ENCODE results near the gene SOX8. TPM values are rescaled to one million over a fixed set of nuclear protein-coding genes. Genes with fewer than 3 reads are reported as not detected.

Gene SOX8
- total RNA-seq, 1 donor: under 0.01 TPM

DNA sequence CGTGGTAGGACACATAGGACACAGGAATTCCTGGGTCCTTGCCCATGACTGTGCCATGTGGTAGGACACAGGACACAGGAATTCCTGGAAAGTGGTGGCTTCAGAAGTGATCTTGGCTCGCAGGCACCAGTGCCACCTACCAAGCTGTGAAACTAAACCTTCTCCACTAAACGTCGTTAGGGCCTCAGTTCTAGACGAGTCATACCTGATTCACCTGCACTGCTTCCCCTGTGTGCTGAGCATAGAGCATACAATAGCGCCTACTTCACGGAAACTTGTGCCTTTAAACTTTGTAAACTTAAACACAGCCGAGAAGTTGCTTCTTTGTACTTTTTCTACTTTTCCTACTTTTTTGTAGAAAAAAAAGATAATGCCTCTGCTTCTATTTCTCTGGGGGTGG lies 4.8 kb downstream of the SOX8 start:
- no peak for DNase-seq (ENCODE audit: low read depth in 2 of 3, low spot score in 2 of 3)

DNA sequence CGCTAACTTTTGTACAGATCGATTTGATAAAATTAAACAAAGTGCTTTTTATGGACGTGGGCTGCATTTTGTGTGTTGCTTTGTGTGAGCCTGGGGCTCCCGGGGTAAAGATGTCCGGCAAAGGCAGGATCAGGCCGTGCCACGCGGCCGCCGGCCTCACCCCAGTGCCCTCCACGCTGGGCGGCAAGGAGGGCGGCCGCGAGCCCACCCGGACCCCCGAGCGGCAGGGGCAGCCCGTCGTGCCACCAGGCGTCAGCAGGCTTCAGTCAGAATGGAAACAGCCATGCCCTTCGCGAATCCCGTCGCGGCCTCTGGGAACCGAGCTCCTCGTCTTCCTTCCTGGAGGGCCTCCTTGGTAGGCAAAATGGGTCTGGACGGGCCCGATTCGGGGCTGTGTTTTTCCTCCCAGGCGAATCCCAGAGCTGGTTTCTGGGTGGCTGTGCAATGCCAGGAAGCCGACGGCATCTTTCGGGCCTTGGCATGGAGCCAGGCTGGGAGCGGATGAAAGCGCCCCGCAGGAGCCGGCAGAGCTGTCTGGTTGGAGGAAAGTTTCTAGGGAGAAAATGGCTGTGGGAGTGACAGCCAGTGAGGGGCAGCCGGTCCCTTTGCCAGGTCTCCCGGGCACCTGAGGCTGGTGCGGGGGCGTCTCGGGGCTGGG lies 5.5 kb downstream of the SOX8 start:
- DNase-seq (ENCODE audit: low read depth in 2 of 3, low spot score in 2 of 3): no peak

DNA sequence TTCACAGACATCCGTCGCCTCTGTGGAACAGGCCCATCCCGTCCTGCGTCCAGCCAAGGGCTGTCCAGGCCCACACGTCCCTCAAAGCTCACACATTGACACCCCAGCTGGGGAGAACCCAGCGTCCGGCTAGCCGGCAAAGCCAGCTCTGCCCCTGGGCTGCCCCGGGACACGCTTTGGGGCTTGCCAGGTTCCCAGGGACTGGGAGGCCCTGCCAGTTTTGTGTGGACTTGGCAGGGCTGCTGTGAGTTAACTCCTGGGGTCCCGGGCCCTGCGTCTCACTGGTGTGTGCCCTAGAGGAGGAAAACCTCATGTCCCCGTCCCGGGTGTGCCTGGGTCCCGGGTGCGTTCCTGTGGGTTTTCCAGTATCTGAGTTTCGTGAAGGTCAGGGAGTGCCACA lies 6.3 kb downstream of the SOX8 start:
- no peak for DNase-seq (ENCODE audit: low read depth in 2 of 3, low spot score in 2 of 3)

DNA sequence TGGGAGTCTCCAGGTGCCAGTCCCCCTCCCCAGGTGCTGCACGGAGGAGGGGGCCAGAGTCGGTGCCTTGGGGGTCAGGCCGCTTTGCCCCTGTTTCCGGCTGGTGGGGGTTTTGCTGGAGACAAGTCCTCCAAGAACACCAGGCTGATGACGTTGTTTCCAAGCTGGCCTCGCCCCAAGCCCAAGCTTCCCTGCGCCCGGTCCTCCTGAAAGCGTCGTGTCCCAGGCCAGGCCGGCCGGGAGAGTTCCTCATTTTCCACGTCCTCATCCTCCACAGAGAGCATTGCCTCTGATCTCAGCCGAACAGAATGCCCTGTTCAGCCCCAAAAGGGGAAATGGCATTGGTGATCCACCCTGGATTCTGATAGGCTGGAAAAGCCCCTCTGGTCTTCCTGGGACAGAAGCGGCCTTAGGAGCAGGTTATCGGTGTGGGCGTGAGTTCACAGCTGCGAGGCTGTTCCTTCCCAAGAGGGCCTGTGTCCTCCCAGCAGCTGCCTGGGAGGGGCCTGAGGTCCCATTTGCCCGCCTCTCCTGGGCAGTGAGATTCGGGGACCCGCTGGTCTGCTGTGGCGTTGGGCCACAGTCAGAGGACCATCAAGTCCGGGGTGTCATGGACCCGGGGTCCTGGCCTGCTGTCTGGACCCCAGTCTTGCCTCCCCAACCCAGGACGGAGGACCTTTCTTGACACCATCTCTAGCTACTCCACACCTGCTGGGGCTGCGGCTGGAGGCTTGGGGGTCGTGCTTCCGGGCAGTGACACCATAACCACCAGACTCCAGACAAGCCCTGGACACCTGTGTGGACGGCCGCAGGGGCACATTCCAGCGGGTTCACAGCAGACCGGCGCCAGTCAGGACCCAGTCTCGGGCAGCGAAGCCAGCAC lies 7.1 kb downstream of the SOX8 start:
- DNase-seq (ENCODE audit: low read depth in 2 of 3, low spot score in 2 of 3): no peak

DNA sequence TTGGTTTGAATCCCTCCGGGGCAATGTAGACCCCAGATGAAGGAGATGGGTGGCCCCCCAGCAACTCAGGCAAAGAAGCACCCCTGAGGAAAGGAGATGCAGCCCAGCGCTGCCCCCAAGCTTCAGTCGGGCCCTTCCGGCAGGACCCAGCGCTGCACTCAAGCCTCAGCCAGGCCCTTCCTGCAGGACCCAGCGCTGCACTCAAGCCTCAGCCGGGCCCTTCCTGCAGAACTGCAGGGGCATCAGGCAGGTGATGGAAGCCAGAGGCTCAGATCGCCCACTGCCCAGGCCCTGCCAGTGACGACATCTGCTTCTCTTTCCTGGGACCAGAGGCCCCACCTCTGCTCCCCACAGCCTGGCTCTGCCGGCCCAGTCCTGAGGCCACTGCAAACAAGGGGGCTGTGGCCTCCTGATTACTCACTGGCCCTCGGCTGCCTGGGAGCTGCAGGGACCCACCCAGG lies 7.8 kb downstream of the SOX8 start:
- no peak for DNase-seq (ENCODE audit: low read depth in 2 of 3, low spot score in 2 of 3)

DNA sequence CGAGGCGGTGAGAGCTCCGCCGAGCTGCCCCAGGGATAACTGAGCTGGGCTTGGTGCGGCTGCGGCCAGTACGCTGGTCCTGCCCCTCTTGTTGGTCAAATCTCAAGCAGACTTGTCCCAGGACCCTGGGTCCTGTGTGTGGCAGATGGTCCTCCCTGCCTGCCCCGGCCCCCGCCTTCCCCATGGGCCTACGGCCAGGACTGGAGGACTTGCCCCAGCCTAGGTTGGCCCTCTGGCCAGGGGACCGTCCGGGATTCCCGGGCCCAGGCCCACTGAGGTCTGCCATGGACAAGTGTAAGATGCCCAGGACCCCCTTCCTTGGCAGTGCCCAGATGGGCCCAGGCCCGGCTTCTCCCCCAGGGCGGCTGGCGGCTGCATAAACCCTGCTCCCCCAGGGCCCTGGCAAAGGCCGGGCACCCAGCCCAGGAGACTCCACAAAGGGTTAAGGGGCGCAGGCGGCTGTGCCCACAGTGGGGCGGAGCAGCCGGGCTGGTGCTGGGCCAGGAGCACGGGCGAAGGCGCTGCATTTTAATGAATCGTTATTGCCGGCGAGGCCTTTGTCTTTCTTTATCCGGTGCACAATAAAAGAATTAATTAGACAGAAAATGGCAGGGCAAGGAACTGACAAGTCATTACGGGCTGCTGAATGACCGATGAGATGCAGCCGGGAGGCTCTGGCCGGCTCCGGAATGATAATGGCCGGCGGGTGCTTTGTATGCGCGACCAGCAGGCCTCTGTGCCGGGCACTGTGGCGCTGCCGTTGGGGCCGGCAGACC lies 9.1 kb downstream of the SOX8 start:
- DNase-seq (ENCODE audit: low read depth in 2 of 3, low spot score in 2 of 3): no peak

DNA sequence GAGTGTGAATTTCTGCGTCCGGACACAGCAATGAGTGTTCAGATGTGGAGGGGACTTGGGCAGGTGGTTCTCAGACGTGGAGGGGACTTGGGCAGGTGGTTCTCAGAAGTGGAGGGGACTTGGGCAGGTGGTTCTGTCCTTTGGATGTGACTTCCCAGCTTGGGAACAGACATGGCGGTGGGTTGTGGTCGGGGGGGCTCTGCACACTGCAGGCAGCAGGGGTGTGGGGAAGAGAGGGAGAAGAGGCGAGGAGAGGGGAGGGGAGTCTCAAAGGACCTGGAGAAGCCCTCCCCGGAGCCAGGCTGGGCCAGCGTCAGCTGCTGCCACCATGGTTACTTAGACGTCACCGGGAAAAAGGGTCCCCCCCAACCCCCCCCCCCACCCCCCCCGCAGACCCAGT lies 9.8 kb downstream of the SOX8 start:
- DNase-seq (ENCODE audit: low read depth in 2 of 3, low spot score in 2 of 3): no peak

DNA sequence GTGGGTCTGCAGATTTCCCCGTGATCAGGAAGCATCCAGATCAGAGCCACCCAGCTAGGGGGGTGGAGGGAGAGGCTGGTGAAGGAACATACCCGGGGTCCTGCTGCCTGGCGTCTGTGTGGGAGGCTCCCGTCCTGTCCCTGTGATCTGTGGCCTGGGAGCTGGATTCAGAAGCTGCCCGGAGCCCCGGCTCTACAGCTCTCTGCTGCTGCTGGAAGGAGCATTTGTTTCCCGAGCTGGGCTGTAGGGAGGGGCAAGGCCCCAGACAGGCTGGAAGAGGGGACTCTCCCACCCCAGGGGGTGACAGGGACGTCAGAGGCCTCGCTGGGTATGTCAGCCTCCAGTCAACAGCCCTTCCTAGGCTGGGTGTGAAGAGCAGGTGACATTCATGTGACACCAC lies 10.2 kb downstream of the SOX8 start:
- DNase-seq (ENCODE audit: low read depth in 2 of 3, low spot score in 2 of 3): no peak

DNA sequence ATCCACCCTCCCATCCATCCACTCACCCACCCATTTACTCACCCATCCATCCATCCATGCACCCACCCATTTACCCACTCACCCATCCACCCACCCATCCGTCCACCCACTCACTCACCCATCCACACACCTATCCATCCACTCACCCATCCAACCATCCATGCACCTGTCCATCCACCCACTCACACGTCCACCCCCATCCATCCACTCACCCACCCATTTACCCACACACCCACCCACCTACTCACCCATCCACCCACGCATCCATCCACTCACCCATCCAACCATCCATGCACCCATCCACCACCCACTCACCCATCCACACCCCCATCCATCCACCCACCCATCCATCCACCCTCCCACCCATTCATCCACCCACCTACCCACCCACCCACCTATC lies 12.2 kb downstream of the SOX8 start:
- DNase-seq (ENCODE audit: low read depth in 2 of 3, low spot score in 2 of 3): no peak

DNA sequence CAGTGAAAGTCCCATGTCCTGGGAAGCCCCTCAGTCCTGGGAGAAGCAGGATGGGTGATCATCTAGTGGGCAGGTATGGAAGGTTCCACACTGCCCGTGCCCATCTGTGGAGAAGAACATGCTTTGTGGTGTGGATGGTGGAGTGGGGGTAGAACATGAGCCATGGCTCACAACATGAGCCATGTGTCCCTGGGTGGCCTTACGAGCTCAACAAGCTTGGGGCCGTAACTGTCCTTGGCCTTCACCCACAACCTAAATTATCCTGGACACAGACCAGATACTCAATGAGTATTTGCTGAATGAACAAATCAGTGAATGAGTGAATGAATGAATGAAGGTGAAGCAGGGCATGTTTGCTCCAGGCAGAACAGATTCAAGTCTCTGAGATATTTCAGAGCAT lies 13.5 kb downstream of the SOX8 start:
- DNase-seq (ENCODE audit: low read depth in 2 of 3, low spot score in 2 of 3): peak in 2 of 3 donors; percentile 49 to 66

DNA sequence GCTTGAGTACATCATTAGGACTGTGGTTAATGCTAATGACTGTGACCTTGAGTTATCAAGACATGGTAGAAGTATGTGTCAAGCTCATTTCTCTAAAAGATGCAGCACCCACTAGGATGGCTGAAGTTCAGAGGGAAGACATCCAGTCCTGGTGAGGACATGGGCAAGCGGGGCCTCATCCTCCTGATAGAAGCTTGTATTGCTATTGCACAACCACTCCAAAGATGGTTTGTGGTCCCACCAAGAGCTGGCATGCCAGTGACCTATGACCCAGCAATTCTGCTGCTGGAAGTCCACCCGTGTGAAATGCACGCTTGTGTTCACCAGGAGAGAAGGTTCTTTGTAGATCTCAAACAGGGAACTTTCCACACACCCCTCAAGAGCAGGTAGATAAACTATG lies 14.2 kb downstream of the SOX8 start:
- DNase-seq (ENCODE audit: low read depth in 2 of 3, low spot score in 2 of 3): no peak

DNA sequence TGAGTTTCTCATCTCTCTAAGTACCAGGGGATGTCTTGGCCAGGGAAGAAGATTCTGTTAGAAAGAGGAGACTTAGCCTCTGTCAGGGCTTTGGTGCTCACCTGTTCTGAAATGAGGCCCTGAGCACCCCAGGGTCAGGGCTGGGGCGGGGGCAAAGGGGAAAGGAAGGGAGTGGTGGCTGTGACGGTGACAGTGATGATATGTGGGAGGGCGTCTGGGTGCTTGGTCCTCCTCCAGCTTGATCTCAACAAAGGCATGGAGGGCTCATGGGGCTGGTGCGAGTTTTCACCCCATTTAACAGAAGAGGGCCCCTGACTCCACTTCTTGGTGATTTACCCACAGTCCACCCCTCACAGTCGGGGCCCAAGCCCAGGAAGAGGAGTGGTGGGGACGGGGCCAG lies 15.1 kb downstream of the SOX8 start:
- no peak for DNase-seq (ENCODE audit: low read depth in 2 of 3, low spot score in 2 of 3)

DNA sequence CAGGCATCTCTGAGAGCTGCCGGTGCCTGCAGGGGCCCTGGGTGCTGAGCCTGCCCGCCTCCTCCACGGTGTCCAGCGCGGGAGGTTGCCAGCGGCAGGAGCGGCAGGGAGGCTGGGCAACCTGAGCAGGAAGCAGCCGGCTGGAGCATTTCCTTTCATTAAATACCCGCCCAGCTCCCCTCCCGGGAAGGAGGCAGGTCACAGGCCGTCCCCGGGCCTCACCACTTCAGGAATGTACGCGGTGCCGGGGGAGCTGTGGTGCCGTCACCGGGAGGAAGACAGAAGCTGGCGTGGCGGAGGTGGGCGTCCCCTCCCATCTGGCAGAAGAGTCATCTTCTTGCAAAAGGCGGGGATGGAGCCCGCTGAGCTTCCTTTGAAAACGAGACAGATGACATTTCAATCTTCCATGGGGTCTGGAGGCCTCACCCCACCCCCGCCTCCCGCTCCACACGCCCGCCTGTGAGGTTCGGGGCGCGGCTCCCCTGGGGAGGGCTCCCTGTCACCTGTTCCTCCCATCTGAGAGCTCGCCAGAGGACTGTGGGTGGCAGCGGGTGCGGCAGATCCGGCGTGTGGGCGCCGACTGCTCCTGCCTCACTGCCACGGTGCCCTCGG lies 16.0 kb downstream of the SOX8 start:
- DNase-seq (ENCODE audit: low read depth in 2 of 3, low spot score in 2 of 3): no peak

DNA sequence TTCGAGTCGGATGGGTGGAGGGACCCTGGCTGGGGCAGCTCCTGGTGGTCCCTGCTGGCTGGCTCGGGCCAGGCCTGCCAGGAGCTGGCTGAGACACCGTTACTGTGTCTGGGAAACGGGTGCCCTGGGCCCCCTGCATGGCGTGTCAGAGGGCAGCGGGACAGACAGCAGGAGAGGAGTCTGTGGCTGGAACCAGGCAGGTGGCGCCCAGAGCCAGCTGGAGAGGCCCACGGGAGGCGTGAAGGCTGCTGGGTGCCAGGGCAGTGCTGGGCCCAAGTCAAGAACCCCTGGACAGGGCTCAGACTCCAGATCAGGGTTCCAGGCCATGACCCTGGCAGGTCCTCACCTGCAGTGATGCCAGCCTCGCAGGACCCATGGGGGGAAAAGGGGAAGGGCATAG lies 16.6 kb downstream of the SOX8 start:
- no peak for DNase-seq (ENCODE audit: low read depth in 2 of 3, low spot score in 2 of 3)

DNA sequence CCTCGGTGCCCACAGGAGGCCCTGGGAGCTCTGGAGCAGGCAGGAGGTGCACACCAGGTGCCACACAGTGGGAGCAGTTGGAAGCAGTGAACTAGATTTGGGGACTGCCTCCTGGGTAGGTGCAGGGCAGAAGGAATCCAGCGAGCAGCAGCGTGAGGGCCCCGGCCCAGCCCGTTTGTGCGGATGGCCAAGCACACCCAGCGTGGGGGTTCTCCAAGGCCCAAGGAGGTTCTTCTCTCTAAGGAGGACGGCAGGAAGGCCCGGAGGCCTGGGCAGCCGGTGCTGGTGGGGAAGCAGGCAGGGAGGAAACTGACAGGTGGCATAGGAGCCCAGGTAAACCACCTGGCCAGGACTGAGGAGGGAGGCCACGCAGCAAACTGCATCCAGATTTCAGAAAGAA lies 17.0 kb downstream of the SOX8 start:
- DNase-seq (ENCODE audit: low read depth in 2 of 3, low spot score in 2 of 3): no peak

DNA sequence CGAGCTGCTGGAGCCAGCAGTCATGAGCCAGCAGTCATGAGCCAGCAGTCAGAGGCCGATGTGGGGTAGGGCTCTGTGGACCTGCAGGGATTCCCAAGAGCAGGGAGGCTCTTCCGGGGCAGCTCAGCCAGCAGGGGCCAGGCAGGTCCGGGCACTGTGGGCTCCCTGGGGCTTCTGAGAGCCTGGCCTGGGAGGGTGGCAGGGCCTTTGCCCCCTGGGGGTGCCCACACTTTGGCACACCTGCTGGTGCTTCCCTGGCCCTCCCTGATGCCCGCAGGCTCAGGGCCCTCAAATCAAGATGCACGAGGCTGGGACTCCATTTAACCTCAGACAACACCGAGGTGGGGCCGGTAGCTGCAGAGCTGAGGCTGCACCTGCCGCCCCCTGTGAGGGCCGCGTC lies 18.1 kb downstream of the SOX8 start:
- DNase-seq (ENCODE audit: low read depth in 2 of 3, low spot score in 2 of 3): no peak

DNA sequence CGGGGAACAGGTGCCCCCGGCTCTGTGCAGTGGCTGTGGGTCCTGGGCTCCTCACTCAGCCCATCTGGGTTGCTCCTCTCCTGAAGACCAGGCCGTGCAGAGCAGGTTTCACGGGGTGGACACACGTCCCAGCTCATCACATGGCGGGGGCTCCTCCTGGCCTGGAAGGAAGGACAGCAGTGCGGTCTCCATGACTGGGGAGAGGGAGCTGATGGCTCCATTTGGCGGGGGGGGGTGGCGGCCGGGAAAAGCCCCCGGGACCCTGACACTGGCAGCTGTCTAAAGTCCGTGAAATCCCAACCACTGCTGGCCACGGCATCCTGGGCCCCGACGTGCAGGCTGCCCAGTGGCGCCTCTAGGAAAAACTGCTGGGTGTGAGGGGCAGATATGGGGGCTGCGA lies 19.0 kb downstream of the SOX8 start:
- DNase-seq (ENCODE audit: low read depth in 2 of 3, low spot score in 2 of 3): no peak

DNA sequence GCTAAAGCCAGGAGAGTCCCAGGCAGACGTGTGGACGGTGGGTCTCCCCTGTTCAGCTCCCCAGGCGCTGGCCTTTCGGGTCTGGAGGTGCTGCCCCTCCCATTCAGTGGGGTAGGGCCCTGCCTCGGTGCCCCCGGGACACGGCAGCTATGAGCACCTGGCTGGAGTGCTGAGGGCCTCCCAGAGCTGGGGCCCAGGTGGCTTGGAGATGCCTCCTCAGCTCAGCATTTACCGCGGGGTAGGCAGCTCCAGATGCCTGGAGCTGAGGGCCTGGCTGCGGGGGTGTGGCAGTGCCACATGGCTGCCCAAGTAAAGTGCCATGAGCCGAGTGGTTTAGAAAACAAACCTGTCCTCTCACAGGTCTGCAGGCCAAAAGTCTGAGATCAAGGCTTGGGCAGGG lies 19.5 kb downstream of the SOX8 start:
- no peak for DNase-seq (ENCODE audit: low read depth in 2 of 3, low spot score in 2 of 3)

DNA sequence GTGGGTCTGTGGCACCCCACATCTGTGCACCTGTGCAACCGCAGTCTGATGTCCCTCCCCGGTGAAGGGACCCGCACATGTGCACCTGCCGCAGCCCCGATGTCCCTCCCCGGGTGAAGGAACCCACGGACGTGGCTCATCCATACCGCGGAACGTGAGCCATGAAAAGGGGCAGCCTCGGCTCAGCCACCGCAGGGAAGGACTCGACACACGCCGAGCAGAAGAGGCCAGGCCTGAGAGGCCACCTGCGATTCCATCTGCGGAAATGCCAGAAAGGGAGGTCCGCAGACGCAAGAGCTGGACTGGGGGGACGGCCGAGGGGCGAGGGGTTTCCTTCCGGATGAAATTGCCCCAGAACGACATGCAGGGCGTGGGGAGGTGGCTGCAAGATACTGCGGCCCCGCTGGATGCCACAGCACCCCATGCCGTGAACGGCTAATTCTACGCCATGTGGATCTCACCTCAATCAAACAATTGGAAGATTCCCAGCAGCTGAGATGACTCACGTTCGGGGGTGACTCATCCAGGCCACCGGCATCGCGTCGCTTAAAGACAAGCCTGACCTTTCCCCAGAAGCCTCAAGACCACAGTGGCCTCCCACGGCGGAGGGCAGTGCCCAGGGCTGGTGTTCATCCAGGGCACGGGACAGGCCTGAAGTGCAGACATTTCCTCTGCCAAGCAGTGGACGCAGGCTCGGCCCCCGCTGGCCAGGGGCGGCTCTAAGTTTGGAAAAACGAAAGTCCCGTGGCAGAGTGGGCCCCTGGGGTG lies 21.0 kb downstream of the SOX8 start:
- DNase-seq (ENCODE audit: low read depth in 2 of 3, low spot score in 2 of 3): no peak

All from hematopoietic multipotent progenitor cell (in vitro differentiated cells).